VCaP (cell line): ENCODE results near the gene HOXC13.

Source experiments
- H3K27ac ChIP-seq: fragments of 450-650 bp; 2 replicates; pipeline ENCODE4 v1.5.1; 2017
- TF ChIP-seq, protein P1 (sequence below): fragments of 450-650 bp; conservative IDR thresholded peaks from 2 replicates; pipeline ENCODE4 v1.5.1; 2017; ENCODE audit warnings: mild to moderate bottlenecking, moderate library complexity

The HOXC13 gene

DNA sequence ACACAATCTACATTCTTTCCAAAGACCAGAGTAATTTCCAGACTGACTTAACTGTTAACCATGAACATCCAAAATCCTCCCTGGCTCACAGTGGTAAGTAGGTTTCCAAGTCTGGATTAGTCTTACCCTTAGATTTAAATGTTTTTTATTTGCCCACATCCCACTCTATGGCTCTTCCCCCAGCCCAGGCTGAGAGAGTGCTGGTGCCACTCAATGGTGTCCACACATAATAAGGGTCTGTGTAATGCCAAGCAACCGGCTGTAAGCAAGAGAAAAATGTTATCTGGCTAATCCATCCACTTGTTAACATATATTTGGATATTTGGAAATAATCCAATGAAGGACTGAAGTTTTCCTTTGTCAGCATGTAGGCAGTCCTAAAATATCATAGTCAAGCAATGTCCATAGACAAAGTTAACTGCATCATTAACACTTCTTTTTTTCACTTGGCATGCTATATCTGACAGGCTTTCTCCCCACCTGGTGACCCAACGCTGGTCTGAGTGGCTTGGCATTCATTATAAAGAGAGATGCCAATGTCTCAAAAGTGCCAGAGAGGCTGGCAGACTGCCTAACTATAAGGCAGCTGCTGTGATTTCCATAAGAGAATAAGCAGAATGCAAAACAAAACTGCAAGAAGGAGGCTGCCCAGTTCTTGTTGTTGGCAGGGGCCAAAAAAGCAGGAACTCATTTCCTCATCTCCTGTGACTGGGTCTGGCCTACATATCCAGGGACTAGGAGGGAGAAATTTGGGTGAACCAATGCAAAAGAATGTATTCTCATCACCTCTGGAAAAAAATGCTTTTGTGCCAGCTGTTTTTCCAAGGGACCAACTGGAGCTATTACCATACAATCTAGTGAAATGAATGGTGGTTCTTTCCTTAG is 13.9 kb upstream of the HOXC13 start:
- TF ChIP-seq, protein P1, sequence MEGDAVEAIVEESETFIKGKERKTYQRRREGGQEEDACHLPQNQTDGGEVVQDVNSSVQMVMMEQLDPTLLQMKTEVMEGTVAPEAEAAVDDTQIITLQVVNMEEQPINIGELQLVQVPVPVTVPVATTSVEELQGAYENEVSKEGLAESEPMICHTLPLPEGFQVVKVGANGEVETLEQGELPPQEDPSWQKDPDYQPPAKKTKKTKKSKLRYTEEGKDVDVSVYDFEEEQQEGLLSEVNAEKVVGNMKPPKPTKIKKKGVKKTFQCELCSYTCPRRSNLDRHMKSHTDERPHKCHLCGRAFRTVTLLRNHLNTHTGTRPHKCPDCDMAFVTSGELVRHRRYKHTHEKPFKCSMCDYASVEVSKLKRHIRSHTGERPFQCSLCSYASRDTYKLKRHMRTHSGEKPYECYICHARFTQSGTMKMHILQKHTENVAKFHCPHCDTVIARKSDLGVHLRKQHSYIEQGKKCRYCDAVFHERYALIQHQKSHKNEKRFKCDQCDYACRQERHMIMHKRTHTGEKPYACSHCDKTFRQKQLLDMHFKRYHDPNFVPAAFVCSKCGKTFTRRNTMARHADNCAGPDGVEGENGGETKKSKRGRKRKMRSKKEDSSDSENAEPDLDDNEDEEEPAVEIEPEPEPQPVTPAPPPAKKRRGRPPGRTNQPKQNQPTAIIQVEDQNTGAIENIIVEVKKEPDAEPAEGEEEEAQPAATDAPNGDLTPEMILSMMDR: no peak
- H3K27ac ChIP-seq: no peak overlapping the region

DNA sequence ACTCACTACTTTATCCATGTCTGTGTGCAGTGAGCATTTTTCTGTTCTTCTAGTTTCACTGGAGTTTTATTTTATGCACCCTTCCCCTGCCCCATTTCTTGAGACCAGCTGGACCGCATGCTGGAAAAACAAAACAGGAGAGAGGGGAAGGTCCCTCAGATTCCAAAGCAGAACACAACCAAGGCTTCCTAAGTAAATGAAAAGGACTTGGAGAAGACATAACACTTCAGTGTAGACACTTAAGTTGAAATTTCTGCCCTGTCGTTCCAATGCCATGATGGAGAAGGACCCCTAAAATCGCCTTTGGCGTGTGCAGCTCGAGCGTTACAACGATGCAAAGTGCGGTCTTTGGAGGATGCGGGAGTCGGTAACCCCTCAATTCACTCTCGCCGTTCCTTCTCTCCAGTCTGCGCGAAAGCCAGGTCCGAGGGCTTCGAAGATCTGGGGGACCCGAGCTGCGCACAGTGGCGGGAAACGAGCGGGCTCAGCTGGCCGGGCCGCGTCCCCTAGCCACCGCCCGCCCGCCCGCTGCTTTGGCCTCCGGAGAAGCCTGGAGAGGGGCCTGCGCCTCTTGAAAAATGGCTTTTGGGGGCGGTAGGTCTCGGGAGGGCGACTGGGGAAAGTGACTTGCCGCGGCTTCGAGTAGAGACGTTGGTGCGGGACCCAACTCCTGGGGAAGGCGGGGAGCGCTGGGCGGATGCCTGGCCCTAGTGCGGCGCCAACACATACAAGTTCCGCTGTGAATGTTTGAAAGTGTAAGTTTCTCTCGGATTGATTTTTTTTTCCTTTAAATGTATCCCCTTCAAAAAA is 11.2 kb upstream of the HOXC13 start:
- no peak overlapping the region for H3K27ac ChIP-seq
- TF ChIP-seq, protein P1: no peak

DNA sequence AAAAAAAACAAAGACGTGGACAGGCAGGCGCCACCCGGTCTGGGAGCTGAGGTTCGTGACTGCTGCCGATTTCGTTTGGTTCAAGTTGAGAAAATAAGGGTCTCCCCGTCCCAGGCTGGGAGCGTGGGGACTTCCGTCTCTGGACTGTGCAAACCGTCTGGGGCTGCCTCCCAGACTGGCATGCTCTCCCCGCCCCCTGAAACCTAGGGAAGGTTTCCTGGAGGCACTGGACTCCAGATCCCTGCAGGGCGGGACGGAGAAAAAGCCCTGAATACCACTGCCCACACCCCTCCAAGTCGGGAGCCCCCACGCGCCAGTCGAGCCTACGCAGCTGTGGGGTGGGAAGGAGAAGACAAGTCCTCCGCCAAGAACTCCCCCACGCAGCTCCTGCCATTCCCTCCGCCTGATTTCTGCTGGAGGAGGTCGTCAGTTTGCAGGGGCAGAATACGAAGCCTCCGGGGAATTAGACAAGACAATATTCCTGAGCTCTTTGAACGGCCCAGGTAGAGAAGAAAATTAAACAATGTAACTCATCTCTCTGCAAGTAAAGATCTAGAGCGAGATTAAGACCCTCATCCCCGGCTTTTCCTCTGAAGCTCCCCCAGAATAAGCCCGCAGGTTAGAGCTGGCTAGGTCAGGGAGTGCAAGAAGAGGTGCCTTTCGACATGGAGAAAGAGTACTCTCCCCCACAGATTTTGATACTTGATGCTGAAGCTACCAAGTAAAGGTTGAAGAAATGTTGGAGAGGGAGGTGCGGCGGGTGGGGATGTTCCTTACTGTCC is 10.4 kb upstream of the HOXC13 start:
- TF ChIP-seq, protein P1: no peak
- H3K27ac ChIP-seq: no peak overlapping the region

DNA sequence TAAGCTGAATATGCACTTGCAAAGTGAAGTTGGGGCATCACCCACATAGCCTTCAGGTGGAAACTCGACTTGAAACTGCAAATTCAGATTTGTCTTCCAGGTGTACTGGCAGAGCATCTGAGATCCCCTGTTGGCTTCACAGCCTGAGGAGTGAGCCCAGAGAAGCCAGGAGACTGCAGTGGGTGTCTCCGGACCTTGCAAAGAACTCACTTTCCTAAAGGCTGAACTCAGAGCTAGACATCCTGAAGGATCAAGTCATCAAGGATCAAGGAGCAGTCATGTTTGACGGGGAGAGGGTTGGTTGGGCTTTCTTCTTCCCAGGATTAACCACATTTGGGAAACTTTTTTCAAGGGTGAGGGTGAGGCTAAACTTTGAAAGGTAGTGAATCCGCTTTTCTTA is 9.1 kb upstream of the HOXC13 start:
- no peak overlapping the region for H3K27ac ChIP-seq
- TF ChIP-seq, protein P1: no peak

DNA sequence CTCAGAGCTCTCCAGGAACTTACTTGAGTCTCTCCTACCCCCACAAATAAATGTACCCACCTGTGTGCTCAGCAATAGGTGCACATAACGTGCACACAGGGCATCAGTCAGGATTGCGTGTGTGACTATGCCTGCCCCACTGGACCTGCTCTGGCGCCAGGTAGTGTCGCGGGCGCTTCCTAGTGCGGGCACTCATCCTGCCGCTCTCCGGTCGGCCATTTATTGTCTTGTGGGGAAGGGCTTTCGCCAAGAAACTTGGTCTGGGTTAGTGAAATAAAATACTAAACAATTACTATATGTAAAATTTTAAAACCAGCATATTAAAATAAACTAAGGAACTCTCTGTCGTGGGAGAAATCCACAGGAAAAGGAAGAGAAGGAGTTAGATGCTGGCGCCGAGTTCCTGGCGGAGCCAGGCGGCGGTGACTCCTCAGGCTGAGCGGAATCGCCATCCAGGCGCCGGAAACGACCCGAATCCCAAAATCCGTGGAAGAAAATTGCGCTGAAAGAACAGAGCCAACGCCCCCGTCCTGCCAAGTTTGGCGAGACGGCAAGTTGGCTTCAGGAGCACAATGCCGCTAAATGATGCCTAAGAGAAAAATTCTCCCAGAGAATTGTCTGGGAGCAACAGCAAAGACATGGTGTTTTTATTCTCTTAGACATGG is 7.9 kb upstream of the HOXC13 start:
- no peak overlapping the region for H3K27ac ChIP-seq
- TF ChIP-seq, protein P1: no peak

DNA sequence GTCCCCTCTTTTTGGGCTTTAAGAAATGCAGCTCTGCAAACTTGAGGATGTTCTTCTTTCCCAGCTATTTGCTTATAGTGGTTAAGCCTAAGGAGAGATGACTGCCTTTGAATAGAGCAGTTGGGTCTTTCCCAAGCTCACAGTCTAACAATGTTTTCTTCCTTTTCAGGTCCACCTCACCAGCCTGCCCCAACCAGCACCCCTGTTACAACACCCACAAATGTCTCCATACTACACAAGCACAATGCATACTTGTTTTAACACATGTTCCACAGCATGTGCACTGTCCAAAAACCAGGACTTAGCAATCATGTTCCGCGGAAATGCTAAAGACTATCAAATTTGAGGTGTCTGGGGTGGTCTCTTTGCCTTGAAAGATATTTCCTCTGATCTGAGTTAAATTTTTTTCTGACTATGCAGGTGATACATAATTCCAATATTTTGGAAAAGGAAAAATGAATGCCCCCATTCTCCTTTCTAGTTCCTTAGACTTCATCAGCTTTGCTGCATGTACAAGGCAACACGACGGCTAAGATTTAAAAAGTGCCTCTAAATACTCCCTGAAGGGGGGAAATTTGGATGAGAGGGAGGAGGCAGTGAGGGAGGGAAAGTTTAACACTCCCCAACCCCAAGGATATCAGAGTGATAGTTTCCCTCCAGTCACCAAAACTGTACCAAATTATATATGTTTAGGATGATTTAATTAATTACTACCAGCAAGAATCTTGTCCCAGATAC is 6.6 kb upstream of the HOXC13 start:
- H3K27ac ChIP-seq: no peak overlapping the region
- TF ChIP-seq, protein P1: no peak
